H1 (cell line): ENCODE results near the gene MYL5. TPM values are rescaled to one million over a fixed set of nuclear protein-coding genes. Genes with fewer than 3 reads are reported as not detected.

Source experiments
- CTCF ChIA-PET: fragments of 300-600 bp; sonication (Branson Sonifier 250); formaldehyde crosslinking; loops from one replicate; lab custom pipeline; 2021; ENCODE audit not compliant: partially characterized antibody; lab: Charles Lee
- POLR2A ChIA-PET: fragments of 300-600 bp; sonication (Branson Sonifier 250); formaldehyde crosslinking; loops from one replicate; lab custom pipeline; 2021; ENCODE audit warnings: inconsistent platforms; ENCODE audit not compliant: partially characterized antibody; lab: Charles Lee
- DNase-seq, 2 experiments: peaks; one replicate each; pipeline versions ENCODE4 v3.0.0 to v3.0.0-alpha.2; 2010 to 2022; ENCODE audit warnings: low spot score in 2 of 2, low read depth in 1 of 2, mixed read lengths in 1 of 2
- FAIRE-seq: peaks from 2 replicates; lab custom pipeline; 2011; peaks lifted over from hg19 to GRCh38; lab: Jason Lieb, UNC
- H2AFZ ChIP-seq: 2 replicates; pipeline ENCODE4 v1.8.1; 2012; ENCODE audit warnings: low read length, inconsistent platforms
- H2AK5ac ChIP-seq: 2 replicates; pipeline ENCODE4 v1.6.1; 2013; ENCODE audit warnings: low read depth, low read length
- H2BK120ac ChIP-seq: replicated peaks from 2 replicates; pipeline ENCODE3; 2013; ENCODE audit warnings: low read depth, low read length, inconsistent platforms
- H2BK12ac ChIP-seq: 2 replicates; pipeline ENCODE4 v1.6.1; 2013; ENCODE audit warnings: low read depth, low read length
- H2BK15ac ChIP-seq: 2 replicates; pipeline ENCODE4 v1.6.1; 2013; ENCODE audit warnings: low read length
- H2BK20ac ChIP-seq: 2 replicates; pipeline ENCODE4 v1.6.1; 2013; ENCODE audit warnings: low read length
- H2BK5ac ChIP-seq: 2 replicates; pipeline ENCODE4 v1.6.1; 2013; ENCODE audit warnings: low read depth, low read length
- H3K14ac ChIP-seq: 2 replicates; pipeline ENCODE4 v1.6.1; 2013; ENCODE audit warnings: inconsistent platforms; ENCODE audit not compliant: insufficient read length
- H3K18ac ChIP-seq: 2 replicates; pipeline ENCODE4 v1.6.1; 2013; ENCODE audit warnings: low read length; ENCODE audit errors: extremely low read depth
- H3K23ac ChIP-seq: 2 replicates; pipeline ENCODE4 v1.6.1; 2013; ENCODE audit warnings: inconsistent platforms; ENCODE audit not compliant: insufficient read length
- H3K23me2 ChIP-seq: 2 replicates; pipeline ENCODE4 v1.6.1; 2013; ENCODE audit warnings: low read depth, low read length
- H3K27ac ChIP-seq: 2 replicates; pipeline ENCODE4 v1.6.1; 2011; ENCODE audit warnings: low read depth, low read length, inconsistent platforms
- H3K27me3 ChIP-seq, 4 experiments: replicated peaks in 1 of 4; 1 replicate in 1 of 4; 2 replicates in 3 of 4; pipeline versions ENCODE4 v1.6.1 to v1.8.1; 2011 to 2013; ENCODE audit warnings: low read length in 3 of 4, mild to moderate bottlenecking in 3 of 4, inconsistent platforms in 2 of 4, mixed read lengths in 2 of 4, moderate library complexity in 1 of 4; ENCODE audit not compliant: control insufficient read depth in 3 of 4, insufficient read depth in 3 of 4; ENCODE audit errors: extremely low read depth in 1 of 4
- H3K36me3 ChIP-seq, 4 experiments: 2 replicates each; pipeline versions ENCODE4 v1.6.1 to v1.8.1; 2011 to 2013; ENCODE audit warnings: mild to moderate bottlenecking in 4 of 4, low read length in 3 of 4, moderate library complexity in 2 of 4, control low read depth in 1 of 4, inconsistent platforms in 1 of 4; ENCODE audit not compliant: insufficient read depth in 4 of 4, control insufficient read depth in 2 of 4
- H3K4ac ChIP-seq: replicated peaks from 2 replicates; pipeline ENCODE3; 2013; ENCODE audit warnings: low read length, low read depth, mixed read lengths, inconsistent platforms; ENCODE audit not compliant: insufficient read length
- H3K4me1 ChIP-seq, 4 experiments: replicated peaks in 1 of 4; 1 replicate in 1 of 4; 2 replicates in 3 of 4; pipeline versions ENCODE4 v1.6.1 to v1.8.1; 2011 to 2013; ENCODE audit warnings: low read length in 3 of 4, inconsistent platforms in 2 of 4, mixed read lengths in 1 of 4; ENCODE audit not compliant: insufficient read depth in 4 of 4, control insufficient read depth in 3 of 4
- H3K4me2 ChIP-seq, 2 experiments: 2 replicates each; pipeline versions ENCODE4 v1.6.1 to v1.8.1; 2011 to 2013; ENCODE audit warnings: low read depth in 2 of 2, low read length in 2 of 2, control low read depth in 1 of 2, inconsistent platforms in 1 of 2, mild to moderate bottlenecking in 1 of 2; ENCODE audit not compliant: insufficient read depth in 1 of 2
- H3K4me3 ChIP-seq, 4 experiments: fragments of 200-600, 300-600 bp in 1 of 4; sonication (generic), shearing (Covaris generic), sonication (Bioruptor Twin) in 1 of 4; 2 replicates each; pipeline versions ENCODE4 v1.5.1 to v1.8.1; 2011 to 2016; ENCODE audit warnings: low read length in 4 of 4, low read depth in 3 of 4, control low read depth in 2 of 4, inconsistent platforms in 2 of 4, mild to moderate bottlenecking in 2 of 4, mixed read lengths in 1 of 4, moderate library complexity in 1 of 4; ENCODE audit not compliant: insufficient read depth in 2 of 4; ENCODE audit errors: extremely low read depth in 1 of 4
- H3K56ac ChIP-seq: replicated peaks from 2 replicates; pipeline ENCODE3; 2013; ENCODE audit warnings: low read depth, mild to moderate bottlenecking, mixed read lengths, low read length, inconsistent platforms; ENCODE audit not compliant: insufficient read length
- H3K79me1 ChIP-seq: 2 replicates; pipeline ENCODE4 v1.6.1; 2013; ENCODE audit warnings: low read depth, low read length, control low read depth
- H3K79me2 ChIP-seq, 2 experiments: 2 replicates each; pipeline versions ENCODE4 v1.6.1 to v1.8.1; 2012 to 2013; ENCODE audit warnings: low read length in 2 of 2, mild to moderate bottlenecking in 2 of 2, inconsistent platforms in 1 of 2; ENCODE audit not compliant: insufficient read depth in 2 of 2, control insufficient read depth in 1 of 2
- H3K9ac ChIP-seq, 4 experiments: replicated peaks in 1 of 4; 1 replicate in 1 of 4; 2 replicates in 3 of 4; pipeline versions ENCODE4 v1.6.1 to v1.8.1; 2011 to 2013; ENCODE audit warnings: low read depth in 3 of 4, low read length in 3 of 4, control low read depth in 2 of 4, mild to moderate bottlenecking in 2 of 4, moderate library complexity in 2 of 4, inconsistent platforms in 1 of 4; ENCODE audit errors: extremely low read depth in 1 of 4
- H3K9me3 ChIP-seq, 2 experiments: 2 replicates each; pipeline versions ENCODE4 v1.6.1 to v1.8.1; 2012 to 2013; ENCODE audit warnings: mild to moderate bottlenecking in 2 of 2, moderate library complexity in 2 of 2, control low read depth in 1 of 2, inconsistent platforms in 1 of 2, low read depth in 1 of 2, low read length in 1 of 2, mixed read lengths in 1 of 2; ENCODE audit not compliant: insufficient read depth in 2 of 2
- H4K20me1 ChIP-seq, 2 experiments: replicated peaks in 1 of 2; 2 replicates each; pipeline versions ENCODE3 to v1.8.1; 2011 to 2013; ENCODE audit warnings: inconsistent platforms in 2 of 2, low read length in 2 of 2, mild to moderate bottlenecking in 1 of 2; ENCODE audit not compliant: insufficient read depth in 2 of 2, control insufficient read depth in 1 of 2
- H4K5ac ChIP-seq: 2 replicates; pipeline ENCODE4 v1.6.1; 2013; ENCODE audit warnings: low read length, low read depth, mixed read lengths, inconsistent platforms; ENCODE audit not compliant: insufficient read length
- H4K8ac ChIP-seq: 2 replicates; pipeline ENCODE4 v1.8.0; 2013; ENCODE audit warnings: mild to moderate bottlenecking, moderate library complexity, low read length, inconsistent platforms; ENCODE audit not compliant: insufficient read depth; ENCODE audit errors: extremely low read depth
- H4K91ac ChIP-seq: replicated peaks from 2 replicates; pipeline ENCODE3; 2013; ENCODE audit warnings: low read length, mixed read lengths, inconsistent platforms; ENCODE audit not compliant: insufficient read length
- BRCA1 ChIP-seq: IDR thresholded peaks from 2 replicates; pipeline ENCODE4 v1.6.1; 2012; ENCODE audit warnings: low read depth, low read length, improper control_type of control experiment
- CBX5 ChIP-seq: fragments of 300-800, 300-1000 bp; sonication (generic); IDR thresholded peaks from 2 replicates; pipeline ENCODE4 v1.7.1; 2016; ENCODE audit warnings: antibody characterized with exemption, low read length, low read depth
- CEBPB ChIP-seq: IDR thresholded peaks from 2 replicates; pipeline ENCODE4 v1.6.1; 2012; ENCODE audit warnings: low read depth, low read length
- CREB1 ChIP-seq: IDR thresholded peaks from 2 replicates; pipeline ENCODE4 v1.6.1; 2012; ENCODE audit warnings: inconsistent platforms
- EGR1 ChIP-seq: IDR thresholded peaks from 2 replicates; pipeline ENCODE4 v1.6.1; 2011; ENCODE audit warnings: low read depth, low read length, borderline replicate concordance
- EZH2 ChIP-seq: fragments of 200-600 bp; sonication (generic); IDR thresholded peaks from 2 replicates; pipeline ENCODE4 v1.7.1; 2012; ENCODE audit warnings: low read depth, mild to moderate bottlenecking, moderate library complexity, low read length, inconsistent platforms; ENCODE audit not compliant: severe bottlenecking
- GTF2F1 ChIP-seq: IDR thresholded peaks from 2 replicates; pipeline ENCODE4 v1.6.1; 2012; ENCODE audit warnings: low read depth, low read length, improper control_type of control experiment, borderline replicate concordance
- KDM1A ChIP-seq: fragments of 200-600, 300-600 bp; sonication (generic); IDR thresholded peaks from 2 replicates; pipeline ENCODE4 v1.7.1; 2016; ENCODE audit warnings: mild to moderate bottlenecking, low read length, borderline replicate concordance
- KDM4A ChIP-seq: IDR thresholded peaks from one replicate; pipeline ENCODE4 v1.7.1; 2012; ENCODE audit warnings: low read depth, mild to moderate bottlenecking, moderate library complexity, low read length, inconsistent platforms; ENCODE audit not compliant: severe bottlenecking
- POLR2A ChIP-seq, 2 experiments: IDR thresholded peaks; 1 replicate in 1 of 2; 2 replicates in 1 of 2; pipeline ENCODE4 v1.6.1; 2011; ENCODE audit warnings: low read depth in 2 of 2, low read length in 2 of 2, mild to moderate bottlenecking in 2 of 2; ENCODE audit errors: control extremely low read depth in 1 of 2
- POLR2AphosphoS5 ChIP-seq: IDR thresholded peaks from 2 replicates; pipeline ENCODE4 v1.6.1; 2011; ENCODE audit warnings: low read depth, low read length
- RAD21 ChIP-seq, 2 experiments: IDR thresholded peaks in 1 of 2; conservative IDR thresholded peaks in 1 of 2; 2 replicates each; pipeline ENCODE4 v1.6.1; 2011; ENCODE audit warnings: low read depth in 2 of 2, low read length in 2 of 2, improper control_type of control experiment in 1 of 2, inconsistent platforms in 1 of 2, mild to moderate bottlenecking in 1 of 2, moderate library complexity in 1 of 2
- TEAD4 ChIP-seq: IDR thresholded peaks from 2 replicates; pipeline ENCODE4 v1.6.1; 2012; ENCODE audit warnings: low read depth, low read length, inconsistent platforms, mixed read lengths
- WGBS, 2 experiments: shearing (Covaris generic) in 1 of 2; methylation state at CpG; one replicate each; pipeline versions ENCODE4 v1.1.6 to v1.1.7; 2013 to 2015; ENCODE audit warnings: low lambda C conversion rate in 2 of 2, mixed read lengths in 2 of 2, inconsistent platforms in 1 of 2, low coverage in 1 of 2, missing lambda C conversion rate in 1 of 2; ENCODE audit not compliant: insufficient replicate concordance in 2 of 2, insufficient coverage in 1 of 2, insufficient read length in 1 of 2; ENCODE audit errors: extremely low coverage in 1 of 2, missing lambda C conversion rate in 1 of 2; 5-methylcytosine and 5-hydroxymethylcytosine counted together
- polyA plus RNA-seq, 7 experiments: library from polyadenylated mRNA; depleted of rRNA in 3 of 7; stranded (reverse) in 5 of 7; unstranded in 2 of 7; fragments of >200 nt in 5 of 7; fragments of 200-250 nt in 2 of 7; gene quantifications; 1 replicate in 5 of 7; 2 replicates in 1 of 7; 4 replicates in 1 of 7; pipeline versions ENCODE4 v1.2.1 to v1.2.3, GENCODE V29; 2011 to 2013; ENCODE audit warnings: missing spikeins in 2 of 7, mixed read lengths in 2 of 7
- total RNA-seq: library from RNA; stranded (reverse); fragmentation: NEBNext Ultra II Directional; extraction: Animal tissue kit (Norgen Biotek cat#: 25700); gene quantifications from 2 replicates; pipeline ENCODE4 v1.2.1, GENCODE V29; 2021

Gene MYL5
- total and polyA plus RNA-seq, 2 of the 8 experiments (the other 6 are each of a cell fraction or from before 2014, with no cell fraction given): 5.7 to 6.8 TPM

GRCh38 chr4:663046-663437 is 11.3 kb upstream of the MYL5 start:
- Histone ChIP-seq H3K18ac (peak overlapping the region; percentile 32; the same call in 1 of the 2 replicates), H3K4ac (no peak overlapping the region), H3K23ac (no peak overlapping the region), H3K79me1 (no peaks in the 10 kb centered on the region), H3K36me3 (no peaks in the 10 kb centered on the region; a peak in 1 of 8 replicates), H2AFZ (peak overlapping the region; percentile 77; the same call in 1 of the 2 replicates), H3K23me2 (peaks cover 7% of the 10 kb centered on the region; the same call in 1 of the 2 replicates), H2BK5ac (0 out of 2 replicates have a peak overlapping the region, but pooled peaks have one; percentile 40), H2AK5ac (no peak overlapping the region), H4K5ac (no peak overlapping the region), H3K56ac (no peak overlapping the region), H3K9ac (no peak overlapping the region), H3K4me3 (peak overlapping the region; percentile 61 to 87 (median 74)), H4K20me1 (peaks cover 0 to 17% of the 10 kb centered on the region in 2 experiments), H3K27me3 (no peaks in the 10 kb centered on the region), H3K9me3 (no peaks in the 10 kb centered on the region), H4K91ac (no peak overlapping the region), H3K14ac (no peak overlapping the region), H3K4me2 (peak overlapping the region; percentile 65 to 89), H2BK12ac (no peak overlapping the region), H2BK20ac (no peak overlapping the region), H2BK15ac (no peak overlapping the region), H3K27ac (no peak overlapping the region), H3K79me2 (no peaks in the 10 kb centered on the region), H4K8ac (peak overlapping the region; percentile 68), H3K4me1 (no peaks in the 10 kb centered on the region; a peak in 1 of 7 replicates), H2BK120ac (no peak overlapping the region)
- FAIRE-seq (no peak), DNase-seq (no peak)
- ChIA-PET CTCF (interaction anchor here (1.2 to 3.0 kb wide), 3 partner anchors 10 to 60 kb away, joined by 3 to 11 read pairs (median 4); partner anchors contain the start of genes ATP5ME and MYL5), POLR2A (interaction anchor here (0.9 to 5.0 kb wide), 4 partner anchors 9 to 37 kb away, joined by 3 to 53 read pairs (median 8); partner anchors contain the start of genes ATP5ME, MYL5 and PDE6B)
- TF ChIP-seq GTF2F1 (no peak), TEAD4 (no peak), KDM1A (no peak), BRCA1 (no peak), EZH2 (no peak), KDM4A (no peak), CREB1 (no peak), RAD21 (IDR thresholded peaks at IDR 0.05 in 1 of 2, conservative IDR thresholded peaks at IDR 0.05 in 1 of 2; ENCODE audit: low read depth in 2 of 2, low read length in 2 of 2) (no peak), CEBPB (no peak), POLR2AphosphoS5 (no peak), CBX5 (no peak), POLR2A (IDR thresholded peaks at IDR 0.05; ENCODE audit: control extremely low read depth in 1 of 2, low read depth in 2 of 2, low read length in 2 of 2) (no peak), EGR1 (no peak)
- WGBS, 2 experiments: 71% methylated on average over 11 of the region's 20 CpGs; no CpG with 5 or more reads in 1 of the 2 experiments
